Natural killer cell (primary cell): ENCODE measurements around the gene ZNF44. TPM values are rescaled to one million over a fixed set of nuclear protein-coding genes. Genes with fewer than 3 reads are reported as not detected.

Source experiments
- ATAC-seq, 3 donors: fragments of 150-1000 bp in 2 of 3; fragments of 200-7000 bp in 1 of 3; cut with Tn5 transposase; 1 replicate in 1 of 3; 2 replicates in 2 of 3; pipeline ENCODE4 v1.10.0; 2021; ENCODE audit warnings: mild to moderate bottlenecking in 2 of 3, moderate library complexity in 2 of 3
- DNase-seq, 2 donors: peaks; one replicate each; pipeline versions ENCODE4 v3.0.0 to v3.0.0-alpha.2; 2013 to 2021; ENCODE audit warnings: mixed read lengths in 1 of 2
- H3K27ac ChIP-seq: one replicate; pipeline ENCODE4 v1.5.1; 2013; ENCODE audit warnings: mild to moderate bottlenecking, low read length
- H3K27me3 ChIP-seq: one replicate; pipeline ENCODE4 v1.6.1; 2013; ENCODE audit warnings: low read length; ENCODE audit not compliant: control insufficient read depth, insufficient read depth
- H3K36me3 ChIP-seq: one replicate; pipeline ENCODE4 v1.6.1; 2013; ENCODE audit warnings: low read length; ENCODE audit not compliant: control insufficient read depth, insufficient read depth
- H3K4me1 ChIP-seq: one replicate; pipeline ENCODE4 v1.6.1; 2013; ENCODE audit warnings: low read length; ENCODE audit not compliant: control insufficient read depth, insufficient read depth
- H3K4me3 ChIP-seq: one replicate; pipeline ENCODE4 v1.5.1; 2013; ENCODE audit warnings: low read length
- H3K9me3 ChIP-seq: one replicate; pipeline ENCODE4 v1.6.1; 2013; ENCODE audit warnings: low read length; ENCODE audit not compliant: control insufficient read depth, insufficient read depth
- H3K27ac Mint-ChIP-seq, 2 donors: one replicate each; pipeline ENCODE4 v1.8.0; 2022; ENCODE audit warnings: mild to moderate bottlenecking in 2 of 2, mixed read lengths in 2 of 2, moderate library complexity in 1 of 2
- H3K27me3 Mint-ChIP-seq, 2 donors: one replicate each; pipeline ENCODE4 v1.8.0; 2022; ENCODE audit warnings: low read depth in 2 of 2, mixed read lengths in 2 of 2
- H3K36me3 Mint-ChIP-seq: one replicate; pipeline ENCODE4 v1.8.0; 2022; ENCODE audit warnings: mixed read lengths
- H3K4me1 Mint-ChIP-seq, 2 donors: one replicate each; pipeline ENCODE4 v1.8.0; 2022; ENCODE audit warnings: mixed read lengths in 2 of 2
- H3K4me3 Mint-ChIP-seq: one replicate; pipeline ENCODE4 v1.8.0; 2022; ENCODE audit warnings: mild to moderate bottlenecking, moderate library complexity, mixed read lengths
- H3K9me3 Mint-ChIP-seq, 2 donors: one replicate each; pipeline ENCODE4 v1.8.0; 2022; ENCODE audit warnings: mixed read lengths in 2 of 2
- CTCF ChIP-seq: fragments of 200-600 bp; IDR thresholded peaks from one replicate; pipeline ENCODE4 v1.8.0; 2022; ENCODE audit warnings: antibody characterized with exemption
- WGBS: methylation state at CpG from one replicate; pipeline ENCODE4 v1.1.7; 2013; ENCODE audit warnings: missing lambda C conversion rate; ENCODE audit not compliant: insufficient coverage; 5-methylcytosine and 5-hydroxymethylcytosine counted together
- intact Hi-C: fragments of 100-400 bp; cut with micrococcal nuclease; formaldehyde crosslinking; loops from one replicate; pipeline ENCODE4 v1.14.2; 2022
- total RNA-seq, 4 donors: library from RNA; stranded (reverse); fragments of 120-200 nt in 1 of 4; gene quantifications; one replicate each; pipeline versions ENCODE4 v1.2.3 to v1.2.4, GENCODE V29; 2013 to 2022

Gene ZNF44
- 10 to 100 TPM; 27.3 to 43.1 (median 40.0) TPM for total RNA-seq
- 41.7 TPM for total RNA-seq (2013)

- under 1% methylated on average over 66 of the region's 66 CpGs for WGBS
- Mint-ChIP-seq H3K4me3 (peak within 1 kb of the TSS; percentile 99), H3K4me1 (peaks cover 33 to 35% of the 10 kb centered on the region in 2 donors), H3K27ac (peak within 1 kb of the TSS; percentile 89 to 95), H3K36me3 (no peaks in the 10 kb centered on the region), H3K27me3 (no peaks in the 10 kb centered on the region), H3K9me3 (no peaks in the 10 kb centered on the region)
- H3K4me3 ChIP-seq = peak within 1 kb of the TSS; percentile 85
- intact Hi-C loops = loop anchor here (2.0 kb wide), 1 partner anchor 38 kb away; the partner anchor contains the start of gene ZNF563
- H3K27ac ChIP-seq = peak within 1 kb of the TSS; percentile 91
- peaks cover 21% of the 10 kb centered on the region for H3K4me1 ChIP-seq
- ATAC-seq (peak; percentile 93 to 99 (median 95)), DNase-seq (peak; percentile 93 to 96)
- H3K36me3 ChIP-seq = no peaks in the 10 kb centered on the region
- no peaks in the 10 kb centered on the region for H3K27me3 ChIP-seq
- TF ChIP-seq CTCF = no peak
- H3K9me3 ChIP-seq = no peaks in the 10 kb centered on the region
These were observed at the start of gene ZNF44 for GRCh38 chr19:12294249-12295158. Gene ZNF44 (minus strand): TSS chr19:12294883. CDS start chr19:12294694, 189 bp downstream.

GRCh38 chr19:12333162-12334159 lies 38.8 kb upstream of the ZNF44 start, which contains the start of gene ZNF563:
Gene ZNF563 (minus strand): TSS chr19:12333633. CDS start chr19:12333482, 151 bp downstream.
- H3K36me3 Mint-ChIP-seq = no peaks in the 10 kb centered on the region
- Histone ChIP-seq H3K4me1 (peaks cover 19% of the 10 kb centered on the region), H3K36me3 (no peaks in the 10 kb centered on the region), H3K27me3 (no peaks in the 10 kb centered on the region), H3K9me3 (no peaks in the 10 kb centered on the region), H3K27ac (peak within 1 kb of the TSS; percentile 81), H3K4me3 (peak within 1 kb of the TSS; percentile 73)
- DNase-seq = peak; percentile 97
- WGBS = 2% methylated on average over 55 of the region's 55 CpGs
- H3K4me1 Mint-ChIP-seq = peaks cover 26 to 30% of the 10 kb centered on the region in 2 donors
- H3K9me3 Mint-ChIP-seq = no peaks in the 10 kb centered on the region
- no peak for TF ChIP-seq CTCF
- intact Hi-C loops = loop anchor here (1.0 to 2.0 kb wide), 3 partner anchors 32 to 171 kb away; partner anchors contain the start of genes ZNF44 and ZNF442
- ATAC-seq = peak; percentile 96 to 98 (median 98)
- H3K27ac Mint-ChIP-seq = peak within 1 kb of the TSS; percentile 91 to 97
- H3K4me3 Mint-ChIP-seq = peak within 1 kb of the TSS; percentile 99
- no peaks in the 10 kb centered on the region for H3K27me3 Mint-ChIP-seq

- no peaks in the 10 kb centered on the region for H3K9me3 ChIP-seq
- no peak overlapping the region for H3K4me3 ChIP-seq
- Mint-ChIP-seq H3K4me3 (peak overlapping the region; percentile 86), H3K27ac (peak overlapping the region; percentile 91 to 97), H3K4me1 (peaks cover 26 to 30% of the 10 kb centered on the region in 2 donors), H3K27me3 (no peaks in the 10 kb centered on the region), H3K36me3 (no peaks in the 10 kb centered on the region), H3K9me3 (no peaks in the 10 kb centered on the region)
- ATAC-seq (no peak), DNase-seq (peak in 1 of 2 donors; percentile 69)
- 46% methylated on average over 3 of the region's 4 CpGs for WGBS
- no peak for TF ChIP-seq CTCF
- no peaks in the 10 kb centered on the region for H3K27me3 ChIP-seq
- peaks cover 19% of the 10 kb centered on the region for H3K4me1 ChIP-seq
- H3K27ac ChIP-seq = no peak overlapping the region
- no peaks in the 10 kb centered on the region for H3K36me3 ChIP-seq
- intact Hi-C loops = no loop called here
These were observed 36.7 kb upstream of the ZNF44 start for GRCh38 chr19:12331211-12331941.
